BLaER1 treated with 17β-estradiol and CSF1 and Interleukin-3, amounts not matched to agents 10 nM and 100 nM (cell line): Measurements from ENCODE around the gene HLCS.
"Not testable (repeated sequence)": the region's sequence is repeated elsewhere in the genome, so short reads cannot be mapped to it uniquely, and the experiment has no call there.

ENCODE experiments used
- H3K27ac ChIP-seq, 11 experiments: shearing (Covaris generic); formaldehyde crosslinking; 2 replicates each; pipeline ENCODE4 v1.8.1; 2022
- H3K27me3 ChIP-seq, 11 experiments: shearing (Covaris generic); formaldehyde crosslinking; 2 replicates each; pipeline ENCODE4 v1.8.1; 2022
- H3K36me3 ChIP-seq, 11 experiments: shearing (Covaris generic); formaldehyde crosslinking; 2 replicates each; pipeline ENCODE4 v1.8.1; 2022
- H3K4me1 ChIP-seq, 10 experiments: shearing (Covaris generic); formaldehyde crosslinking; 2 replicates each; pipeline ENCODE4 v1.8.1; 2022
- H3K4me2 ChIP-seq, 11 experiments: shearing (Covaris generic); formaldehyde crosslinking; 2 replicates each; pipeline ENCODE4 v1.8.1; 2022
- H3K4me3 ChIP-seq, 10 experiments: shearing (Covaris generic); formaldehyde crosslinking; 2 replicates each; pipeline ENCODE4 v1.8.1; 2022
- H3K9ac ChIP-seq, 11 experiments: shearing (Covaris generic); formaldehyde crosslinking; 2 replicates each; pipeline ENCODE4 v1.8.1; 2022
- H3K9me3 ChIP-seq, 11 experiments: shearing (Covaris generic); formaldehyde crosslinking; replicated peaks in 1 of 11; 2 replicates each; pipeline ENCODE4 v1.8.1; 2022
- H4K20me1 ChIP-seq, 11 experiments: shearing (Covaris generic); formaldehyde crosslinking; 2 replicates each; pipeline ENCODE4 v1.8.1; 2022
- Cebpa-rat ChIP-seq, 11 experiments: shearing (Covaris generic); IDR thresholded peaks; 2 replicates each; pipeline ENCODE4 v1.8.1; 2022

Gene HLCS

DNA sequence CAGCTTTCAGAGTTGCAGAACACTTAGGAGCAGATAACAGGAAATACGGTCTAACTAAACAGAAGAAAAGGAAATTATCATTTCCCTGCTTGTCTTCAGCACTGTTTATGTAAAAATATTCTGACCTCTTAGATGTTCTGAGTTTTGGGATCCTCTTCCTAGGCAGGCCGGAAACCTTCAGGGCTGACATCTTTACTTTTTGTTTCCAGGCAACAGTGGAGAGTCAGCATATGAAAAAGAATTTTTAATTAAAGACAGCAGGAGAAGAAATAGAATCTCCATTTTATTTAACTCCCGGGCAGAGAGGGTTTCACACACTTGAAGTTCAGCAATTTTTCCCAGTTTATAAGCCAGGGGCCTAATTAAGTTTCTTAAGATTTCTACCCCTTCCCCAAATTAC is 35.0 kb upstream of the HLCS start:
- Histone ChIP-seq H3K27ac (peak overlapping the region; percentile 17 to 64 (median 45); a peak in 18 of 22 replicates), H3K9ac (peak overlapping the region in 5 of 11 experiments; percentile 4 to 61 (median 27); a peak in 4 of 22 replicates), H3K4me1 (peaks cover 15 to 21% (median 20%) of the 10 kb centered on the region in 10 experiments), H3K4me2 (peak overlapping the region; percentile 17 to 73 (median 57)), H3K4me3 (no peak overlapping the region; a peak in 1 of 20 replicates), H4K20me1 (no peaks in the 10 kb centered on the region), H3K27me3 (peaks cover 8 to 14% (median 11%) of the 10 kb centered on the region in 11 experiments), H3K9me3 (peaks cover 0 to 11% (median 6%) of the 10 kb centered on the region in 11 experiments; a peak in 11 of 22 replicates), H3K36me3 (no peaks in the 10 kb centered on the region)
- no peak for TF ChIP-seq Cebpa-rat (IDR thresholded peaks at IDR 0.05)

DNA sequence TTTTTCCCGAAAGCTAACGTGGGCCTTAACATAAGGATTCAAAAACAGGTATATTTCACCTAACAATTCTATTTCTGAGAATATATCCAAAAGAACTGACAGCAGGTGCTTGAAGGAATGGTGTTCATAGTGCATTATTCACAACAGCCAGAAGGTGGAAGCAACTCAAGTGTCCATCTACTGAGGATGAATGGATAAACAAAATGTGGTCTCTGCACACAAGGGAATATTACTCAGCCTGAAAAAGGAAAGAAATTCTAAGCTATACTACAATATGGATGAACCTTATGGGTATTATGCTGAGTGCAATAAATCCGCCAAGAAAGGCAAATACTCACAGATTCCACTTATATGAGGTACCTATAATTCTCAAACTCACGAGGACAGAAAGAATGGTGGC is 33.9 kb upstream of the HLCS start:
- Histone ChIP-seq H4K20me1 (no peaks in the 10 kb centered on the region), H3K4me3 (no peak overlapping the region), H3K4me1 (peaks cover 15 to 21% (median 20%) of the 10 kb centered on the region in 10 experiments), H3K9ac (no peak overlapping the region), H3K27ac (0 out of 22 replicates have a peak overlapping the region, but pooled peaks of 1 of the 11 experiments have one; percentile 55), H3K9me3 (peaks cover 0 to 3% (median 0%) of the 10 kb centered on the region in 11 experiments; a peak in 6 of 22 replicates), H3K36me3 (no peaks in the 10 kb centered on the region), H3K27me3 (peaks cover 0 to 3% (median under 1%) of the 10 kb centered on the region in 11 experiments; a peak in 8 of 22 replicates), H3K4me2 (peak overlapping the region in 5 of 11 experiments; percentile 43 to 73 (median 64); a peak in 11 of 22 replicates)
- TF ChIP-seq Cebpa-rat (IDR thresholded peaks at IDR 0.05) = no peak

DNA sequence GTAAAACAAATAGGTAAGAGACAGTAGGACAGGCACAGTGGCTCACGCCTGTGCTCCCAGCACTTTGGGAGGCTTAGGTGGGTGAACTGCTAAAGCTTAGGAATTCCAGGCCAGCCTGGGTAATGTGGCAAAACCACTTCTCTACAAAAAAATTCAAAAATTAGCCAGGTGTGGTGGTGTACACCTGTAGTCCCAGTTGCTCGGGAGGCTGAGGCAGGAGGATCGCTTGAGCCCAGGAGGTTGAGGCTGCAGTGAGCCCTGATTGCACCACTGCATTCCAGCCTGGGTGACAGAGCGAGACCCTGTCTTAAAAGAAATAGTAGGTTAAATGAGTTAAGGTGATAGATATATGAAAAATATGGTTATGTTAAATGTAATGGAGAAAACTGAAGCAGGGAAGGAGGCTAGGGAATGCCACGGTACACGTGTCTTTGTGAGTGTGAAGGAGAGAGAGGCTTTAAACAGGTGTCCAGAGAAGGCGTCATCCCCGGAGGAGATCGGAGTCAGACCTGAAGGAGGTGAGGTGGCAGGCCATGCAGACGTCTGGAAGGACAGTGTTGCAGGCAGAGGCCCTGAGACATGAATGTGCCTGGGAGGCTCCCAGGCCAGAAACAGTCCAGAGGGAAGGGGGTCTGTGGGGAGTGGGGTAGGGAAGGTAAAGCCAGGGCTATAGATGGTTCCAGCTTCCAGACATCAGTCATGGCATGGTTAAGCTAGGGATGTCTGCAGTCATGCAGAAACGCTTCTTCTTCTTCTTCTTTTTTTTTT is 32.8 kb upstream of the HLCS start:
- Histone ChIP-seq H4K20me1 (no peaks in the 10 kb centered on the region), H3K4me2 (no peak overlapping the region), H3K27me3 (no peaks in the 10 kb centered on the region), H3K4me3 (no peak overlapping the region), H3K36me3 (no peaks in the 10 kb centered on the region), H3K27ac (no peak overlapping the region), H3K9ac (no peak overlapping the region), H3K4me1 (peaks cover 15 to 21% (median 20%) of the 10 kb centered on the region in 10 experiments), H3K9me3 (peaks cover 0 to 5% (median 4%) of the 10 kb centered on the region in 11 experiments; a peak in 6 of 22 replicates)
- TF ChIP-seq Cebpa-rat (IDR thresholded peaks at IDR 0.05) = no peak

DNA sequence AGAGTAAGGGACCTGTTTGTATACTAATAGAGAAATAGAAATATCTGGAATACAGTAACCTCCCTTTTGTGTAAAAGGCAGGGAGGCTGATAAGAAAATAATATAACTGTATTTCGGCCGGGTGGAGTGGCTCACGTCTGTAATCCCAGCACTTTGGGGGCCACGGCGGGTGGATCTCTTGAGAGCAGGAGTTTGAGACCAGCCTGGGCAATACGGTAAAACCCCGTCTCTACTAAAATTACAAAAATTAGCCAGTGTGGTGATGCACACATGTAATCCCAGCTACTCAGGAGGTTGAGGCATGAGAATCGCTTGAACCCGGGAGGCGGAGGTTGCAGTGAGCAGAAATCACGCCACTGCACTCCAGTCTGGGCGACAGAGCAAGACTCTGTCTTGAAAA is 28.8 kb upstream of the HLCS start:
- H4K20me1 ChIP-seq, H3K9ac ChIP-seq, H3K27me3 ChIP-seq, H3K4me1 ChIP-seq, H3K4me3 ChIP-seq, H3K4me2 ChIP-seq, H3K27ac ChIP-seq, H3K36me3 ChIP-seq: not testable (repeated sequence)
- H3K9me3 ChIP-seq = peaks cover 0 to 12% (median 4%) of the 10 kb centered on the region in 11 experiments; a peak in 6 of 22 replicates

DNA sequence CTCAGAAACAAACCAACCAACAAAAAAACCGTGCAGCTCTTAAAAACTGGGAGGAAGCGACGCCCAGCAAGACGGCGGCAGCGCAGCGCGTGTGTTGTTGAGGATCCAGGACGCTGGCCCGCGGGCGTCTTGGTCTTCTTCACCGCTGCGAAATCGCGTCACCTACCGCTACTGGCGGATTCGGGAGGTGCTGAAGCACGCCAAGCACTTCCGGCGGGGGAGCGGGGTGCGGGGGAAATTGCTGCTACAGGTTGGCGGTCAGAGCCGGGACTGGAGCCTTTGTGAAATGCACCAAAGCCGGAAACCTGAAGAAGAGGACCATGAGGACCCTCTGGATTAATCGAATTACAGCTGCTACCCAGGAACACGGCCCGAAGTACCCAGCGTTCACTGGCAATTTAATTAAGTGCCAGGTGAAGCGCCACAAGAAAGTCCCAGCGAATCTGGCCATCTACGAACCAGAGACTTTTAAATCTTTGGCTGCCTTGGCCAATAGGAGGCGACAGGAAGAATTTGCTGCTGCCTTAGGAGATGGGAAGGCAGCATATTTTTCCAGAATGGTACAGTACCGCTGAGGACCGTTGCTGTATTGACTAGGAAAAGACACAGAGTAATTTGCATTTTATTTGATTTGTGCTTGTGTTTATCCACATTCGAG is 28.2 kb upstream of the HLCS start:
- H3K27ac ChIP-seq = no peak overlapping the region
- no peaks in the 10 kb centered on the region for H3K27me3 ChIP-seq
- no peak overlapping the region for H3K4me3 ChIP-seq
- no peak overlapping the region for H3K4me2 ChIP-seq
- H3K9ac ChIP-seq = no peak overlapping the region
- peaks cover 0 to 7% (median 5%) of the 10 kb centered on the region in 10 experiments; a peak in 14 of 20 replicates for H3K4me1 ChIP-seq
- TF ChIP-seq Cebpa-rat (IDR thresholded peaks at IDR 0.05) = no peak
- no peaks in the 10 kb centered on the region for H3K36me3 ChIP-seq
- H3K9me3 ChIP-seq = peaks cover 0 to 12% (median 4%) of the 10 kb centered on the region in 11 experiments; a peak in 6 of 22 replicates
- no peaks in the 10 kb centered on the region for H4K20me1 ChIP-seq

DNA sequence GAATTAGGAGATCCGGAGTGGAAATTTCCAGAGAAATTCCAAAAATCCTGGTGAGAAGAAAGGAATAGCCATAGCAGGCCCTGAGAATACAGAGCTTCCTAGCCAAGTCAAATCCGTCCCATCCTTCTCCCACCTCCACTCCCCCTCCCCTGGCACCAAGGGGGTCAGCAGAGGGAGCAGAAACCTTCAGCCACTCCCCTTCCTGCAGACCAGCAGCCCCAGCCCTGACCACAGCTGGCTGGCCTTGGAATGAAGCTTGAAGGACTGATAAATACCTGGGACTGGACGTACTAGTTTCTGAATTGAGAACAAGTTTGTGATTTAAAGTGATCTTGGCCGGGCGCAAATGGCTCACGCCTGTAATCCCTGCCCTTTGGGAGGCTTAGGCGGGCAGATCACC is 26.2 kb upstream of the HLCS start:
- H4K20me1 ChIP-seq = no peaks in the 10 kb centered on the region
- H3K4me2 ChIP-seq = no peak overlapping the region
- no peaks in the 10 kb centered on the region for H3K36me3 ChIP-seq
- H3K27me3 ChIP-seq = no peaks in the 10 kb centered on the region
- no peak overlapping the region for H3K27ac ChIP-seq
- TF ChIP-seq Cebpa-rat (IDR thresholded peaks at IDR 0.05) = no peak
- no peak overlapping the region for H3K4me3 ChIP-seq
- H3K9me3 ChIP-seq = peaks cover 0 to 12% (median 4%) of the 10 kb centered on the region in 11 experiments; a peak in 6 of 22 replicates
- peaks cover 0 to 14% (median 8%) of the 10 kb centered on the region in 10 experiments; a peak in 15 of 20 replicates for H3K4me1 ChIP-seq
- no peak overlapping the region for H3K9ac ChIP-seq

DNA sequence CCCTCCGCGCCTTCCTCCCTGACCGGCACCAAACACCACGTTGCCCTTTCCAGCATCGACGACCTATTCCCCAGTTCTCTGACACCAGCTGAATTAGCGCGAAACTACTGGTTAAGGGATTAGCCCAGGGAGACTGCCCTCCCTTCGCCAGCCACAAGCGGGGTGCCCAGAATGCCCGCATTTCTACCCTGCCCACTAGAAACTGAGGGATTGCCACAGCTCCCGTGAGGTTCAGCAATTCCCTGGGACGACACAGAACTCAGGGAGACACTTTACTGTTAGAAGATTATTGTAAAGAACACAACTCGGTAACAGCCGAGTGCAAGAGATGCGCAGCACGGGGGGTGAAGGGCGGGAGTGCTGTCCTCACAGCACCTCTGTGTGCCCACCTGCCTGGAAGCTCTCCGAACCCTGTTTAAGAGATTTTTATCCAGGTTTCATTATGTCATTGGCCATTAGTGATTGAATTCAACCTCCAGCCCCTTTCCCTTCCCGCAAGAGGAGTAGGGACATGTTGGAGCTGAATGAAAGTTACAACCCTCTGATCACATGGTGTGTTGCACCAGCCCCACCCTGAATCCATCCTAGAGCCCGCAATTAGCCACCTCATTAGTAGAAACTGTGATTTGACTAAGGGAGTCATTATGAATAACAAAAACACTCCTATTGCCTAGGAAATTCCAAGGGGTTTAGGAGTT is 24.2 kb upstream of the HLCS start:
- H3K4me1 ChIP-seq = peaks cover 0 to 14% (median 8%) of the 10 kb centered on the region in 10 experiments; a peak in 15 of 20 replicates
- TF ChIP-seq Cebpa-rat (IDR thresholded peaks at IDR 0.05) = no peak
- peak overlapping the region; percentile 50 to 71 (median 60); a peak in 17 of 20 replicates for H3K4me3 ChIP-seq
- H3K9me3 ChIP-seq = peaks cover 0 to 12% (median 4%) of the 10 kb centered on the region in 11 experiments; a peak in 6 of 22 replicates
- H3K36me3 ChIP-seq = no peaks in the 10 kb centered on the region
- peak overlapping the region; percentile 47 to 92 (median 76) for H3K4me2 ChIP-seq
- peak overlapping the region; percentile 68 to 85 (median 81); a peak in 19 of 22 replicates for H3K9ac ChIP-seq
- no peaks in the 10 kb centered on the region for H4K20me1 ChIP-seq
- no peaks in the 10 kb centered on the region for H3K27me3 ChIP-seq
- peak overlapping the region; percentile 72 to 87 (median 79); a peak in 21 of 22 replicates for H3K27ac ChIP-seq

DNA sequence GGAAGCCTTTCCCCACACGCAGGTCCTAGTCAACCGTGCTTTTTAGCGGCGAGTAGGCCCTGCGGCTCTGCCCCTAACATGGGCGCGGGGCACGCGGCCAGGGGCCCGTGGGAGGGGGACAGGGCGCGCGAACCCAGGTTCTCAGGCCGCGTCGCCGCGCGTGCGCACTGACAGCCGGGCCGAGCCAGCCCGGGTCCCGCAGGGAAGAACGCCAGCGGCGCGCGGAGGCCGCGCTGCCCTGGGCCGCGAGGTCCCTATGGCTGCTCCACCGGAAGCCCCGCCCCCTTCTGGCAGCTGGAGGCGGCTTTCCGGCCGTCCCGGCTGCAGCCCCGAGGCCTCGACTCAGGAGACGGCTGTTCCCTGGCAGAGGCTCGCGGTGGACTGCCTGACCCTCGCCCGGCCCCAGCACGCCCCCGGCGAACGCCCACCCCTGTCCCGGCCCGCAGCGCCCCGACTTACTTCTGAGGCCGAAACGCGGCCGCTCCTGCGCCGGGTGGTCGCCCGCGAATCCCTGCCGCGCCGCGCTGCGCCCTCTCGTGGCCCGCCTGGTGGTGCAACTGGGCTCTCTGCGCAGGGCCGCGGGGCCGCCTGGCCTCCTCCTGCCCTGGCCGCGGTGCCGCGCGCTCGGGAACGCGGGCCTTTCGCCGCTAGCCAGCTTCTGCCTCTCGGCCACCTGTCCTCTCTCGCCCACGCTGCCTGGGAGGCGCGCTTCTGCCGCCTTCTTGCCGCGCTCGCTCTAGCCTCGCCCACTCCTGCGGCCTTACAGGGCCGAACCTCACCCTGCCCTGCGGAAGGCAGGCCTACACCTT is 23.4 kb upstream of the HLCS start:
- Histone ChIP-seq H3K27ac (peak overlapping the region; percentile 72 to 87 (median 79)), H3K4me1 (peaks cover 0 to 14% (median 8%) of the 10 kb centered on the region in 10 experiments; a peak in 15 of 20 replicates), H4K20me1 (no peaks in the 10 kb centered on the region), H3K9ac (peak overlapping the region; percentile 68 to 85 (median 81)), H3K27me3 (no peaks in the 10 kb centered on the region), H3K4me3 (peak overlapping the region; percentile 50 to 71 (median 60)), H3K4me2 (peak overlapping the region; percentile 47 to 92 (median 76)), H3K36me3 (no peaks in the 10 kb centered on the region), H3K9me3 (peaks cover 0 to 12% (median 4%) of the 10 kb centered on the region in 11 experiments; a peak in 6 of 22 replicates)
- TF ChIP-seq Cebpa-rat (IDR thresholded peaks at IDR 0.05) = no peak

DNA sequence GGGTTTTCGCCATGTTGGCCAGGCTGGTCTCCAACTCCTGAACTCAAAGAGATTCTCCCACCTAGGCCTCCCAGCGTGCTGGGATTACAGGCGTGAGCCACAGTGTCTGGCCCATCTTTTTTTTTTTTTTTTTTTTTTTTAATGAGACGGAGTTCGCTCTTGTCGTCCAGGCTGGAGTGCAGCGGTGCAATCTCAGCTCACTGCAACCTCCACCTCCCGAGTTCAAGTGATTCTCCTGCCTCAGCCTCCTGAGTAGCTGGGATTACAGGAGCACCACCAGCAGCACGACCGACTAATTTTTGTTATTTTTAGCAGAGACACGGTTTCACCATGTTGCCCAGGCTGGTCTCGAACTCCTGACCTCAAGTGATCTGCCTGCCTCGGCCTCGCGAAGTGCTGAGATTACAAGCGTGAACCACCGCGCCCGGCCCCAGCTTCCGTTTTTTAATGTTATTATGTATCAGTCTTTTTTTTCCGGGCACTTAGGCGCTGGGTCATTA is 22.8 kb upstream of the HLCS start:
- peak overlapping the region; percentile 72 to 87 (median 79) for H3K27ac ChIP-seq
- H4K20me1 ChIP-seq, H3K9me3 ChIP-seq, H3K27me3 ChIP-seq, H3K36me3 ChIP-seq: not testable (repeated sequence)
- H3K9ac ChIP-seq = peak overlapping the region; percentile 68 to 85 (median 81)
- H3K4me1 ChIP-seq = peaks cover 0 to 14% (median 8%) of the 10 kb centered on the region in 10 experiments; a peak in 15 of 20 replicates
- peak overlapping the region; percentile 50 to 71 (median 60) for H3K4me3 ChIP-seq
- H3K4me2 ChIP-seq = peak overlapping the region; percentile 42 to 92 (median 71)
